NB4 (cell line): Measurements from ENCODE around the gene CADPS.

Experiments used
- DNase-seq: peaks from one replicate; pipeline ENCODE4 v3.0.0; 2010; ENCODE audit warnings: low read depth
- H3K4me3 ChIP-seq: one replicate; pipeline ENCODE4 v1.5.1; 2011; ENCODE audit warnings: mild to moderate bottlenecking, low read depth, low read length, moderate library complexity
- MYC ChIP-seq: IDR thresholded peaks from 2 replicates; pipeline ENCODE4 v1.6.1; 2011; ENCODE audit warnings: low read depth, low read length
- POLR2A ChIP-seq: IDR thresholded peaks from 2 replicates; pipeline ENCODE4 v1.6.1; 2011; ENCODE audit warnings: mild to moderate bottlenecking; ENCODE audit not compliant: insufficient read length; ENCODE audit errors: extremely low read depth
- TF ChIP-seq, protein P1 (sequence below): IDR thresholded peaks from 2 replicates; pipeline ENCODE4 v1.6.1; 2011; ENCODE audit warnings: low read depth, low read length
- TF ChIP-seq, protein P2 (sequence below): IDR thresholded peaks from one replicate; pipeline ENCODE4 v1.5.1; 2012; ENCODE audit warnings: low read depth, low read length

The CADPS gene

DNA sequence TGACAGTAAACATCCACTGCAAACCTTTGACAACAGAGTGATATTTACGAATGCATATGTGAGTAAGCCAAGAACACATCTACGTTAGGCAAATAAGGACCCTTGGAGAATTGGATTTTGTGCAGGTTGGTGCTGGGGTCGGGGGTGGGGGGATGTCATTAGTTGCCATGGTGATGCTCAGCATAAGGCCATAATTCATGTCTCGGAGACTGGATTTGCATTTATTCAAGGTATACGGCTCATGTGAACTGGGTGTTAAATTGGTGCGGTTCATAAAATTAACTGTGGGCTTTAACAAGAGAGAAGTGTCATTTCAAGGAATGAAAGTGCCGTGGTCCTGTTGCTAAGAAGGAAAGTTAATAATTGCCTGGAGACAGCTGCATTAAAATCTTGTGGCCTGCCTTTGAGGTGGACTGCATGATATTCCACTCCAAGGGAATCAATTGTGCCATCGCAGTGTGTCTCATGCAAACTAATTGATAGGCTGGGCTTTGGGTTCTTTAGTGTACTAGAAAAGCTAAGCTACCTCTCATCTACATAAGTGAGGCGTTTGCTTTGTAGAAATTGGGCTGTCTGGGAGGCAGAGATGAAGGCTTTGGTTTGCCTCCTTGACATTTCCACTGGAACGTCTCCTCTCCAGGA lies 273.0 kb downstream of the CADPS start:
- no peak overlapping the region for H3K4me3 ChIP-seq
- DNase-seq, result no peak
- TF ChIP-seq, protein P1, sequence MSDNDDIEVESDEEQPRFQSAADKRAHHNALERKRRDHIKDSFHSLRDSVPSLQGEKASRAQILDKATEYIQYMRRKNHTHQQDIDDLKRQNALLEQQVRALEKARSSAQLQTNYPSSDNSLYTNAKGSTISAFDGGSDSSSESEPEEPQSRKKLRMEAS, result no peak
- TF ChIP-seq, protein P2, sequence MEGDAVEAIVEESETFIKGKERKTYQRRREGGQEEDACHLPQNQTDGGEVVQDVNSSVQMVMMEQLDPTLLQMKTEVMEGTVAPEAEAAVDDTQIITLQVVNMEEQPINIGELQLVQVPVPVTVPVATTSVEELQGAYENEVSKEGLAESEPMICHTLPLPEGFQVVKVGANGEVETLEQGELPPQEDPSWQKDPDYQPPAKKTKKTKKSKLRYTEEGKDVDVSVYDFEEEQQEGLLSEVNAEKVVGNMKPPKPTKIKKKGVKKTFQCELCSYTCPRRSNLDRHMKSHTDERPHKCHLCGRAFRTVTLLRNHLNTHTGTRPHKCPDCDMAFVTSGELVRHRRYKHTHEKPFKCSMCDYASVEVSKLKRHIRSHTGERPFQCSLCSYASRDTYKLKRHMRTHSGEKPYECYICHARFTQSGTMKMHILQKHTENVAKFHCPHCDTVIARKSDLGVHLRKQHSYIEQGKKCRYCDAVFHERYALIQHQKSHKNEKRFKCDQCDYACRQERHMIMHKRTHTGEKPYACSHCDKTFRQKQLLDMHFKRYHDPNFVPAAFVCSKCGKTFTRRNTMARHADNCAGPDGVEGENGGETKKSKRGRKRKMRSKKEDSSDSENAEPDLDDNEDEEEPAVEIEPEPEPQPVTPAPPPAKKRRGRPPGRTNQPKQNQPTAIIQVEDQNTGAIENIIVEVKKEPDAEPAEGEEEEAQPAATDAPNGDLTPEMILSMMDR, result no peak
- TF ChIP-seq MYC (no peak), POLR2A (no peak)

DNA sequence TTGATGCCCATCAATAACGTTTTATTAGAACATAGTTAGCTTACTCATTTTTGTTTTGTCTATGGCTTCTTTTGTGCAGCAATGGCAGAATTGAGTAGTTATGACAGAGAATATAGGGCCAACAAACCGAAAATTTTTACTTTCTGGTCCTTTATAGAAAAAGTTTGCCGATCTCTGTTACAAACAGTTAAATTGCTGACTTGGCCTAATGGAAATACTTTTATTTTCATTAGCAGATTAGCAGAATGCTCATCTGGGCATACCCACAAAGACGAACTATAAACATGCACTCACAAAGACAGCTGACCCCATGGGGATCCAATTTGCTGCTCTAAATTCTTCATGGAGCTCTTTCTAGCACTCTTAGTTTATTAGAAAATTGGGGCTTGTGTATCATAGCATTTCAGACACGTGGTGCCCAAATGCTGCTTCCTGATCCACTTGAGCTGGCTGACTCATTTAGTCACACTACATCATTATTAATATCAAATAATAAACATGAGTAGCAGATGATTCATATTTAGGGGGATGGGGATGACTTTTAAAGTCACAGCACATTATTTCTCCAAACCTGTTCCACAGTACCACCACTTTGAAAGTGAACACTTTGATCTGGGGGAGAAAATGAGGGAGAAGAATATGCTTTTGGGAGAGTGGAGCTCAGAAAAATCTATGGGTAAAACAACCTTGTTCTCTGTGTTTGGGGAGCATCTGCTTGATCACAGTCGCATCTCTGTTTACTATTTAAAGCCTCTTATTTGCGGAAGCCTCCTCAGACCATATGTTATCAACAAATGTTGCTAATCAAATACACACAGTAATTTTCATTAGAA lies 273.8 kb downstream of the CADPS start:
- H3K4me3 ChIP-seq, result no peak overlapping the region
- TF ChIP-seq, protein P1, result no peak
- no peak for TF ChIP-seq MYC
- TF ChIP-seq, protein P2, result no peak
- TF ChIP-seq POLR2A, result no peak
- no peak for DNase-seq

DNA sequence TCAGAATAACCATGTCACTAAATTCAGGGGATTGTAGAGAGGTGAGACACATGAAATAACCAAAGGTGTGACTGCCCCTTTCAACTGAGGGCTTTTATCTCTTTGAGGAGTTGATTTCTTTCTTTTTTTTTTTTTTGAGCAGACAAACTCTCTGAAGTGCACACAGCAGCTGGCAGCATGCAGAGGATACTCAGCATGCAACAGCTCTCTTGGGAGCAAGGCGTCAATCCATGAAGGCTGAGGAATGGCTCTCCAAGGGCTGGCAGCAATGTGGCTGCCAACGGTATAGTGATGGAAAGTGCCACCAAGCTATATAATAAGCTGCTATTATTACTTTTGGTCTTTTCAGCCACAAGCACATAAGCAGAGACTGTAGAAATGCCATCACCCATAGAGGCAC lies 275.2 kb downstream of the CADPS start:
- no peak for DNase-seq
- no peak overlapping the region for H3K4me3 ChIP-seq
- no peak for TF ChIP-seq POLR2A
- TF ChIP-seq, protein P1, result no peak
- TF ChIP-seq, protein P2, result no peak
- TF ChIP-seq MYC, result no peak

DNA sequence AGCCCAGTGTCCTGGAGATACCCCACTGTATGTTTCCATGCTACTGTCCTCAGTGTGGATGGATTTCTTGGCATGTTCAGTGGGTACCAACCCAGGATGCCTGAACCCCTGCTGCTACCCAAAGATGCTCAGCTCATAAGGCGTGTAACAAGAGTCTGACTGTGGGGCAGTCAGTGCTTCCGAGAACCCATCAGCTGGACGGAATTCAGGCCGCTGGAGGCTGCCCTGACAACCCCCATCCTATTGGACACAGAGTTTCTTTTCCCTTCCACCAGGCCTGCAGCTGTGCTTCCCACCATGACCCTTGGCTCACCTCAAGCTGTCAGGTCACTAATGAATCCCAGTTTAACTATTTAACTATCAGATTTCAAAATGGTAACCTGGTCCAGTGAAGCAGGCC lies 277.7 kb downstream of the CADPS start:
- TF ChIP-seq MYC (no peak), POLR2A (no peak)
- TF ChIP-seq, protein P1, result no peak
- TF ChIP-seq, protein P2, result no peak
- no peak for DNase-seq
- H3K4me3 ChIP-seq, result no peak overlapping the region

DNA sequence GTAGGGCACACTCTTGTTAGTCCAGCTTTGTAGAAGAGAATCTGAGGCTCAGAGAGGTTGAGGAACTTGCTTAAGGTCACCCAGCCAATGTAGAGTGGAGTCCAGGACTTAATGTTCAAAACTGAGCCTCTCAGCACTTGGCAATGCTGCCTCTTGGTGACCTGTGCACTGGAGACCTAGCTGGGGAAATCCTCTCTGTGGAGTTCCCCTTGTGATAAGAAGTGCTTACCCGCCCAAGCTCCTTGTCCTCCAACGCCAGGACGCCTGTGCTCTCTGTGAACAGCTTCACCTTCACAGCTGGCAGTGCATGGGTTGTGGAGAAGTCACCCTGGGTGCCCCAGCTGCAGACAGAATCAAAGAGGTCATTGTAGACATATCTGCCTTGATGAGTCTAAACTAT lies 282.8 kb downstream of the CADPS start:
- no peak for TF ChIP-seq MYC
- TF ChIP-seq, protein P1, result no peak
- TF ChIP-seq, protein P2, result no peak
- no peak for TF ChIP-seq POLR2A
- DNase-seq, result no peak
- no peak overlapping the region for H3K4me3 ChIP-seq
